DND-41 (cell line): ENCODE data around the gene DCTN1.

Experiments used
- CTCF ChIP-seq: IDR thresholded peaks from 2 replicates; pipeline ENCODE4 v1.5.1; 2012; ENCODE audit warnings: borderline replicate concordance, low read length, moderate library complexity, mild to moderate bottlenecking; ENCODE audit not compliant: poor library complexity, severe bottlenecking; ENCODE audit errors: extremely low read depth
- EZH2 ChIP-seq: IDR thresholded peaks from 3 replicates; pipeline ENCODE4 v1.6.1; 2012; ENCODE audit warnings: borderline replicate concordance, low read depth, mild to moderate bottlenecking, moderate library complexity, low read length, inconsistent platforms; ENCODE audit not compliant: severe bottlenecking

GRCh38 chr2:74366036-74366435 is 14.1 kb downstream of the DCTN1 start:
- TF ChIP-seq CTCF (no peak), EZH2 (no peak)
